ENCODE results near the gene SOWAHA. TPM values are rescaled to one million over a fixed set of nuclear protein-coding genes. Genes with fewer than 3 reads are reported as not detected.

Gene SOWAHA
- total and polyA plus RNA-seq, 10 of the 15 experiments (the other 5 are each of a cell fraction or from before 2014, with no cell fraction given), result 0.02 to 0.37 (median 0.05) TPM; not detected in 4

DNA sequence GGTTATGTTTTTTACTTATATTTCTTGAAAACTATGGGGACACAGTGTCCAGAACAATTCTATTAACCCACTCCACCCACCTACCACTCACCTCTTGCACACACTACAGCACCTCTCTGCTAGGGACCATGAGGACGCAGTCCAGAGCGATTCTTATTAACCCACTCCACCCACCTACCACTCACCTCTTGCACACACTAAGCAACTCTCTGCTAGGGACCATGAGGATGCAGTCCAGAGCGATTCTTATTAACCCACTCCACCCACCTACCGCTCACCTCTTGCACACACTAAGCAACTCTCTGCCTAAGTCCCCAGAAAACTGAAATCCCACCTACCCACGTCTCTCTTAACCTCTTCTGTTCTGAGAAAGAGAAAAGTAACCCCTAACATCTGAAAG lies 19.5 kb downstream of the SOWAHA start:
- no peaks in the 10 kb centered on the region; a peak in 1 of 4 replicates for H3K27me3 ChIP-seq (replicated peaks in 1 of 2; ENCODE audit: control insufficient read depth in 2 of 2, insufficient read depth in 2 of 2, low read length in 1 of 2)
- 68% methylated on average over 5 of the region's 5 CpGs for WGBS (ENCODE audit: insufficient coverage, insufficient replicate concordance, low lambda C conversion rate, missing lambda C conversion rate)
- no peaks in the 10 kb centered on the region for H3K79me2 ChIP-seq (ENCODE audit: control insufficient read depth, insufficient read depth, low read length)
- ChIA-PET CTCF (interaction anchor here (0.8 to 6.0 kb wide), 4 partner anchors 31 to 306 kb away, joined by 3 to 46 read pairs (median 8); partner anchors contain the start of genes GDF9 and UQCRQ), SMC1A (ENCODE audit: uncharacterized antibody, unreplicated experiment) (no interaction called here), POLR2A (interaction anchor here (0.5 to 0.7 kb wide), 2 partner anchors 35 to 1046 kb away, joined by 3 read pairs; no protein-coding TSS in a partner anchor), RAD21 (ENCODE audit: unreplicated experiment) (no interaction called here)
- H3K9ac ChIP-seq (ENCODE audit: control insufficient read depth, insufficient read depth, low read length), result no peak overlapping the region
- FAIRE-seq (no peak), DNase-seq (ENCODE audit: low read depth, low spot score) (no peak), ATAC-seq (no peak)
- in situ Hi-C loops (cut with MboI) (no loop called here), intact Hi-C loops (cut with micrococcal nuclease; ENCODE audit: unreplicated experiment) (no loop called here)
- no peaks in the 10 kb centered on the region for H4K20me1 ChIP-seq (ENCODE audit: control insufficient read depth, insufficient read depth)
- H3K36me3 ChIP-seq (ENCODE audit: control insufficient read depth in 2 of 2, insufficient read depth in 2 of 2, low read length in 1 of 2), result no peaks in the 10 kb centered on the region
- H3K27ac ChIP-seq (ENCODE audit: control insufficient read depth, insufficient read depth), result no peak overlapping the region
- H2AFZ ChIP-seq (ENCODE audit: control insufficient read depth, low read depth, low read length), result no peak overlapping the region
- no TSS peak for BruUV-seq (replicated peaks)
- no peaks in the 10 kb centered on the region for H3K9me3 ChIP-seq (replicated peaks; ENCODE audit: control insufficient read depth, insufficient read depth, low read length)
- H3K4me2 ChIP-seq (ENCODE audit: control insufficient read depth, insufficient read depth), result no peak overlapping the region
- no peak for TF ChIP-seq ZNF24 (IDR thresholded peaks at IDR 0.05)
- TF ChIP-seq, protein P1, sequence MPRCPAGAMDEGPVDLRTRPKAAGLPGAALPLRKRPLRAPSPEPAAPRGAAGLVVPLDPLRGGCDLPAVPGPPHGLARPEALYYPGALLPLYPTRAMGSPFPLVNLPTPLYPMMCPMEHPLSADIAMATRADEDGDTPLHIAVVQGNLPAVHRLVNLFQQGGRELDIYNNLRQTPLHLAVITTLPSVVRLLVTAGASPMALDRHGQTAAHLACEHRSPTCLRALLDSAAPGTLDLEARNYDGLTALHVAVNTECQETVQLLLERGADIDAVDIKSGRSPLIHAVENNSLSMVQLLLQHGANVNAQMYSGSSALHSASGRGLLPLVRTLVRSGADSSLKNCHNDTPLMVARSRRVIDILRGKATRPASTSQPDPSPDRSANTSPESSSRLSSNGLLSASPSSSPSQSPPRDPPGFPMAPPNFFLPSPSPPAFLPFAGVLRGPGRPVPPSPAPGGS (IDR thresholded peaks at IDR 0.05; ENCODE audit: borderline replicate concordance, insufficient read depth, low read depth, low read length, poor library complexity, severe bottlenecking), result peak; percentile 80
- TF ChIP-seq FOXM1 (IDR thresholded peaks at IDR 0.05; ENCODE audit: low read depth, low read length), result no peak
- H3K4me3 ChIP-seq, result no peak overlapping the region
- no peaks in the 10 kb centered on the region; the same call in 1 of the 2 replicates for H3K4me1 ChIP-seq (ENCODE audit: control insufficient read depth, insufficient read depth, low read length)

DNA sequence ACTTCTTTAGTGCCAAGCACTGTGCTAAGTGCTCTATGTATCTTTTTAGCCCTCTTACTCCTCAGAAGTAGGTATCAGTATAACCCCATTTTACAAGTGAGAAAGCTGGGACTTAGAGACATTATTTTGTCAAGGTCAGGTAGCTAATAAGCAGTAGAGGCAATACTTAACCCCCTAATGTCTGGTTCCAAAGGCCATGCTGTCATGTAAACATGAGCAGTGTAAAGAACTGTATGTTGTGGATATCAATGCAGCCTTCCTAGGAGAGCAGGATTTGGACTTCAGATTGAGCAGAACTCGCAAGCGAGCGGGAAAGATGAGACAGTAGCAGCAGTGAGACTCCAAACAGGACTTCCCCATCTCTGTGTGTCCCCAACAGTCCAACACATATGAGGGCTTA lies 21.0 kb downstream of the SOWAHA start:
- no peak overlapping the region for H3K27ac ChIP-seq (ENCODE audit: control insufficient read depth, insufficient read depth)
- no peak overlapping the region for H3K4me3 ChIP-seq
- no TSS peak for BruUV-seq (replicated peaks)
- in situ Hi-C loops (cut with MboI), result no loop called here
- 96% methylated on average over 3 of the region's 3 CpGs for WGBS (ENCODE audit: insufficient coverage, insufficient replicate concordance, low lambda C conversion rate, missing lambda C conversion rate)
- intact Hi-C loops (cut with micrococcal nuclease; ENCODE audit: unreplicated experiment), result no loop called here
- H3K9me3 ChIP-seq (replicated peaks; ENCODE audit: control insufficient read depth, insufficient read depth, low read length), result no peaks in the 10 kb centered on the region
- no peak overlapping the region for H3K4me2 ChIP-seq (ENCODE audit: control insufficient read depth, insufficient read depth)
- no peak overlapping the region for H3K9ac ChIP-seq (ENCODE audit: control insufficient read depth, insufficient read depth, low read length)
- no peaks in the 10 kb centered on the region for H3K36me3 ChIP-seq (ENCODE audit: control insufficient read depth in 2 of 2, insufficient read depth in 2 of 2, low read length in 1 of 2)
- no peaks in the 10 kb centered on the region for H4K20me1 ChIP-seq (ENCODE audit: control insufficient read depth, insufficient read depth)
- SMC1A ChIA-PET (ENCODE audit: uncharacterized antibody, unreplicated experiment), result interaction anchor here (0.7 to 2.1 kb wide), 3 partner anchors 14 to 333 kb away, joined by 3 to 7 read pairs (median 4); partner anchors contain the start of genes GDF9 and UQCRQ
- H3K27me3 ChIP-seq (replicated peaks in 1 of 2; ENCODE audit: control insufficient read depth in 2 of 2, insufficient read depth in 2 of 2, low read length in 1 of 2), result no peaks in the 10 kb centered on the region; a peak in 1 of 4 replicates
- ATAC-seq (no peak), DNase-seq (ENCODE audit: low read depth, low spot score) (no peak), FAIRE-seq (no peak)
- CTCF ChIA-PET, result interaction anchor here (0.6 to 1.0 kb wide), 2 partner anchors 79 to 390 kb away, joined by 3 read pairs; no protein-coding TSS in a partner anchor
- RAD21 ChIA-PET (ENCODE audit: unreplicated experiment), result interaction anchor here (0.9 to 1.0 kb wide), 2 partner anchors 26 to 204 kb away, joined by 3 to 5 read pairs; no protein-coding TSS in a partner anchor
- no peaks in the 10 kb centered on the region for H3K79me2 ChIP-seq (ENCODE audit: control insufficient read depth, insufficient read depth, low read length)
- no peaks in the 10 kb centered on the region; the same call in 1 of the 2 replicates for H3K4me1 ChIP-seq (ENCODE audit: control insufficient read depth, insufficient read depth, low read length)
- no peak overlapping the region for H2AFZ ChIP-seq (ENCODE audit: control insufficient read depth, low read depth, low read length)
- POLR2A ChIA-PET, result no interaction called here
- TF ChIP-seq SMAD5 (IDR thresholded peaks at IDR 0.05; ENCODE audit: low read depth), result no peak
- TF ChIP-seq, protein P2, sequence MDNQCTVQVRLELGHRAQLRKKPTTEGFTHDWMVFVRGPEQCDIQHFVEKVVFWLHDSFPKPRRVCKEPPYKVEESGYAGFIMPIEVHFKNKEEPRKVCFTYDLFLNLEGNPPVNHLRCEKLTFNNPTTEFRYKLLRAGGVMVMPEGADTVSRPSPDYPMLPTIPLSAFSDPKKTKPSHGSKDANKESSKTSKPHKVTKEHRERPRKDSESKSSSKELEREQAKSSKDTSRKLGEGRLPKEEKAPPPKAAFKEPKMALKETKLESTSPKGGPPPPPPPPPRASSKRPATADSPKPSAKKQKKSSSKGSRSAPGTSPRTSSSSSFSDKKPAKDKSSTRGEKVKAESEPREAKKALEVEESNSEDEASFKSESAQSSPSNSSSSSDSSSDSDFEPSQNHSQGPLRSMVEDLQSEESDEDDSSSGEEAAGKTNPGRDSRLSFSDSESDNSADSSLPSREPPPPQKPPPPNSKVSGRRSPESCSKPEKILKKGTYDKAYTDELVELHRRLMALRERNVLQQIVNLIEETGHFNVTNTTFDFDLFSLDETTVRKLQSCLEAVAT (IDR thresholded peaks at IDR 0.05), result no peak
- no peak for TF ChIP-seq ZNF622 (IDR thresholded peaks at IDR 0.05)
- TF ChIP-seq NR2F1 (conservative IDR thresholded peaks at IDR 0.05), result no peak
- TF ChIP-seq, protein P3, sequence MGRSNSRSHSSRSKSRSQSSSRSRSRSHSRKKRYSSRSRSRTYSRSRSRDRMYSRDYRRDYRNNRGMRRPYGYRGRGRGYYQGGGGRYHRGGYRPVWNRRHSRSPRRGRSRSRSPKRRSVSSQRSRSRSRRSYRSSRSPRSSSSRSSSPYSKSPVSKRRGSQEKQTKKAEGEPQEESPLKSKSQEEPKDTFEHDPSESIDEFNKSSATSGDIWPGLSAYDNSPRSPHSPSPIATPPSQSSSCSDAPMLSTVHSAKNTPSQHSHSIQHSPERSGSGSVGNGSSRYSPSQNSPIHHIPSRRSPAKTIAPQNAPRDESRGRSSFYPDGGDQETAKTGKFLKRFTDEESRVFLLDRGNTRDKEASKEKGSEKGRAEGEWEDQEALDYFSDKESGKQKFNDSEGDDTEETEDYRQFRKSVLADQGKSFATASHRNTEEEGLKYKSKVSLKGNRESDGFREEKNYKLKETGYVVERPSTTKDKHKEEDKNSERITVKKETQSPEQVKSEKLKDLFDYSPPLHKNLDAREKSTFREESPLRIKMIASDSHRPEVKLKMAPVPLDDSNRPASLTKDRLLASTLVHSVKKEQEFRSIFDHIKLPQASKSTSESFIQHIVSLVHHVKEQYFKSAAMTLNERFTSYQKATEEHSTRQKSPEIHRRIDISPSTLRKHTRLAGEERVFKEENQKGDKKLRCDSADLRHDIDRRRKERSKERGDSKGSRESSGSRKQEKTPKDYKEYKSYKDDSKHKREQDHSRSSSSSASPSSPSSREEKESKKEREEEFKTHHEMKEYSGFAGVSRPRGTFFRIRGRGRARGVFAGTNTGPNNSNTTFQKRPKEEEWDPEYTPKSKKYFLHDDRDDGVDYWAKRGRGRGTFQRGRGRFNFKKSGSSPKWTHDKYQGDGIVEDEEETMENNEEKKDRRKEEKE (IDR thresholded peaks at IDR 0.05), result no peak
- no peak for TF ChIP-seq FOS (IDR thresholded peaks at IDR 0.05; ENCODE audit: borderline replicate concordance, extremely low read depth, insufficient read length)
- no peak for TF ChIP-seq ATF7 (IDR thresholded peaks at IDR 0.05; ENCODE audit: low read depth)
- TF ChIP-seq POU2F2 (IDR thresholded peaks at IDR 0.05; ENCODE audit: borderline replicate concordance, low read depth, low read length), result no peak
- TF ChIP-seq ASH2L (IDR thresholded peaks at IDR 0.05; ENCODE audit: borderline replicate concordance, low read depth), result no peak

Data from GM12878 (cell line).